SU-DHL-6 (cell line): ENCODE results near the gene QKI.

Experiments used
- EZH2phosphoT487 ChIP-seq: fragments of 200-600 bp; sonication (generic), shearing (Covaris generic); conservative IDR thresholded peaks from 2 replicates; pipeline ENCODE4 v1.6.1; 2018; ENCODE audit warnings: mild to moderate bottlenecking, antibody characterized with exemption, low read length, moderate library complexity, mixed read lengths
- TF ChIP-seq, protein P1 (sequence below): fragments of 200-600 bp; sonication (generic); IDR thresholded peaks from one replicate; pipeline ENCODE4 v1.5.1; 2017; ENCODE audit warnings: antibody characterized with exemption, mild to moderate bottlenecking, low read length, moderate library complexity; ENCODE audit not compliant: insufficient read depth, poor library complexity, severe bottlenecking

DNA sequence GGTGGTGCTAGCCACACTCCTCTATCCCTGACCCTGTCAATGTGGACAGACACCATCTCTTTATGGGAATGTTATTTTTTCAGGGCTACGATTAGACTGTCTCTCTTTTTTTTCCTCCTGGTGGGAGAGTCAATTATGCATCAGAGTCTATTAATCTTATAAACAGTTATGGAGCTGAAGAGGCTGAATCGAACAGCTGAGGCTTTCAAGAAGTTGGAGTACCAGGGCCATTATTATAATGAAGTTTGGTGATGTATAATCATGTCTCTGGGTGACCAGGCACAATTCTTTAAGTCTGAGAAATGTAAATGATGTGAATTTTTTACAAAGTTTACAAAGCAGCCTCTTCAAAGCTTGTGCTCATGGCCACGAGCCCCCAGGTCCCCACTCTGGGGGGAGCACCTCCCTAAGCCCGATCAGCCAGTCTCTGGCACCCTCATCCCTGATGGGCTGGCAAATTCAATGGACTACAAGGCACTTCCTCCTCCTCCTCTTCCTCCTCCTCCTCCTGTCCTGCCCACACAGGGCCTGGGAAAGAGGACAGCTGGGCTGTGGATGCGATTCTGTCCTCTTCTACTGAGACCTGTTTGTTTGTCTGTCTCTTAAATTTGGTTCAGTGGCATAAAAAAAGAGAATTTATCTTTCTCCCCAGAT, 43.9 kb upstream of the QKI start:
- TF ChIP-seq, protein P1, sequence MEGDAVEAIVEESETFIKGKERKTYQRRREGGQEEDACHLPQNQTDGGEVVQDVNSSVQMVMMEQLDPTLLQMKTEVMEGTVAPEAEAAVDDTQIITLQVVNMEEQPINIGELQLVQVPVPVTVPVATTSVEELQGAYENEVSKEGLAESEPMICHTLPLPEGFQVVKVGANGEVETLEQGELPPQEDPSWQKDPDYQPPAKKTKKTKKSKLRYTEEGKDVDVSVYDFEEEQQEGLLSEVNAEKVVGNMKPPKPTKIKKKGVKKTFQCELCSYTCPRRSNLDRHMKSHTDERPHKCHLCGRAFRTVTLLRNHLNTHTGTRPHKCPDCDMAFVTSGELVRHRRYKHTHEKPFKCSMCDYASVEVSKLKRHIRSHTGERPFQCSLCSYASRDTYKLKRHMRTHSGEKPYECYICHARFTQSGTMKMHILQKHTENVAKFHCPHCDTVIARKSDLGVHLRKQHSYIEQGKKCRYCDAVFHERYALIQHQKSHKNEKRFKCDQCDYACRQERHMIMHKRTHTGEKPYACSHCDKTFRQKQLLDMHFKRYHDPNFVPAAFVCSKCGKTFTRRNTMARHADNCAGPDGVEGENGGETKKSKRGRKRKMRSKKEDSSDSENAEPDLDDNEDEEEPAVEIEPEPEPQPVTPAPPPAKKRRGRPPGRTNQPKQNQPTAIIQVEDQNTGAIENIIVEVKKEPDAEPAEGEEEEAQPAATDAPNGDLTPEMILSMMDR, result no peak
- no peak for TF ChIP-seq EZH2phosphoT487
